ENCODE measurements around the gene NAIF1.

GRCh38 chr9:128067645-128068385 lies 695 bp upstream of the NAIF1 start, which contains the start of gene SLC25A25:
- TF ChIP-seq CTCF (IDR thresholded peaks at IDR 0.05) (no peak), POLR2A (IDR thresholded peaks at IDR 0.05) (peak; percentile 22), EP300 (IDR thresholded peaks at IDR 0.05; ENCODE audit: low read depth) (no peak), POLR2AphosphoS5 (IDR thresholded peaks at IDR 0.05) (peak; percentile 27 to 87 (median 67))

Data from transverse colon (tissue), 4 donors.